ENCODE data around the gene MFSD12. TPM values are rescaled to one million over a fixed set of nuclear protein-coding genes. Genes with fewer than 3 reads are reported as not detected.

Gene MFSD12
- total RNA-seq, 1 experiment from 2014 or later = 48.2 TPM

GRCh38 chr19:3500429-3501101 is 56.8 kb downstream of the MFSD12 start, which contains the start of gene DOHH:
DOHH (minus strand) TSS chr19:3500674; CDS start chr19:3496814, 3,860 bp downstream.
- no peaks in the 10 kb centered on the region for H3K9me3 ChIP-seq (ENCODE audit: low read depth, low read length, poor library complexity, severe bottlenecking)
- H3K27me3 ChIP-seq (replicated peaks; ENCODE audit: insufficient read depth, low read depth, low read length, poor library complexity) = no peaks in the 10 kb centered on the region
- peaks cover 12% of the 10 kb centered on the region for H3K36me3 ChIP-seq (ENCODE audit: insufficient read depth, low read length, poor library complexity, severe bottlenecking)
- peak within 1 kb of the TSS; percentile 100 for H3K27ac ChIP-seq (ENCODE audit: low read depth, low read length, poor library complexity, severe bottlenecking)
- H3K4me1 ChIP-seq (ENCODE audit: insufficient read depth, low read length, poor library complexity, severe bottlenecking) = peaks cover 10% of the 10 kb centered on the region
- ChIA-PET CTCF (interaction anchor here (1.0 kb wide), 1 partner anchor 15 kb away, joined by 4 read pairs; no protein-coding TSS in a partner anchor), POLR2A (ENCODE audit: low non-redundant PET) (interaction anchor here (0.6 kb wide), 1 partner anchor 72 kb away, joined by 3 read pairs; no protein-coding TSS in a partner anchor)
- peak within 1 kb of the TSS; percentile 81 for H3K4me3 ChIP-seq (ENCODE audit: low read depth, low read length, poor library complexity, severe bottlenecking)
- intact Hi-C loops (cut with micrococcal nuclease; ENCODE audit: unreplicated experiment) = no loop called here
- peak; percentile 98 for DNase-seq (ENCODE audit: low spot score)
- TF ChIP-seq EZH2 (IDR thresholded peaks at IDR 0.05; ENCODE audit: borderline replicate concordance, low read depth, low read length, poor library complexity, severe bottlenecking) = no peak
- TF ChIP-seq, protein P1, sequence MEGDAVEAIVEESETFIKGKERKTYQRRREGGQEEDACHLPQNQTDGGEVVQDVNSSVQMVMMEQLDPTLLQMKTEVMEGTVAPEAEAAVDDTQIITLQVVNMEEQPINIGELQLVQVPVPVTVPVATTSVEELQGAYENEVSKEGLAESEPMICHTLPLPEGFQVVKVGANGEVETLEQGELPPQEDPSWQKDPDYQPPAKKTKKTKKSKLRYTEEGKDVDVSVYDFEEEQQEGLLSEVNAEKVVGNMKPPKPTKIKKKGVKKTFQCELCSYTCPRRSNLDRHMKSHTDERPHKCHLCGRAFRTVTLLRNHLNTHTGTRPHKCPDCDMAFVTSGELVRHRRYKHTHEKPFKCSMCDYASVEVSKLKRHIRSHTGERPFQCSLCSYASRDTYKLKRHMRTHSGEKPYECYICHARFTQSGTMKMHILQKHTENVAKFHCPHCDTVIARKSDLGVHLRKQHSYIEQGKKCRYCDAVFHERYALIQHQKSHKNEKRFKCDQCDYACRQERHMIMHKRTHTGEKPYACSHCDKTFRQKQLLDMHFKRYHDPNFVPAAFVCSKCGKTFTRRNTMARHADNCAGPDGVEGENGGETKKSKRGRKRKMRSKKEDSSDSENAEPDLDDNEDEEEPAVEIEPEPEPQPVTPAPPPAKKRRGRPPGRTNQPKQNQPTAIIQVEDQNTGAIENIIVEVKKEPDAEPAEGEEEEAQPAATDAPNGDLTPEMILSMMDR (conservative IDR thresholded peaks at IDR 0.05; ENCODE audit: low read depth, low read length) = no peak
- BruUV-seq (replicated peaks) = no TSS peak

GRCh38 chr19:3499738-3500428 is 57.5 kb downstream of the MFSD12 start:
- Histone ChIP-seq H3K36me3 (ENCODE audit: insufficient read depth, low read length, poor library complexity, severe bottlenecking) (peaks cover 18% of the 10 kb centered on the region), H3K4me3 (ENCODE audit: low read depth, low read length, poor library complexity, severe bottlenecking) (peak overlapping the region; percentile 81), H3K27me3 (replicated peaks; ENCODE audit: insufficient read depth, low read depth, low read length, poor library complexity) (no peaks in the 10 kb centered on the region), H3K9me3 (ENCODE audit: low read depth, low read length, poor library complexity, severe bottlenecking) (no peaks in the 10 kb centered on the region), H3K4me1 (ENCODE audit: insufficient read depth, low read length, poor library complexity, severe bottlenecking) (peaks cover 3% of the 10 kb centered on the region), H3K27ac (ENCODE audit: low read depth, low read length, poor library complexity, severe bottlenecking) (peak overlapping the region; percentile 100)
- no peak for TF ChIP-seq EZH2 (IDR thresholded peaks at IDR 0.05; ENCODE audit: borderline replicate concordance, low read depth, low read length, poor library complexity, severe bottlenecking)
- TF ChIP-seq, protein P1 (conservative IDR thresholded peaks at IDR 0.05; ENCODE audit: low read depth, low read length) = no peak
- no TSS peak for BruUV-seq (replicated peaks)
- CTCF ChIA-PET = interaction anchor here (0.6 to 1.1 kb wide), 2 partner anchors 15 to 451 kb away, joined by 11 read pairs; no protein-coding TSS in a partner anchor
- intact Hi-C loops (cut with micrococcal nuclease; ENCODE audit: unreplicated experiment) = no loop called here
- no peak for DNase-seq (ENCODE audit: low spot score)
- POLR2A ChIA-PET (ENCODE audit: low non-redundant PET) = interaction anchor here (0.6 kb wide), 1 partner anchor 488 kb away, joined by 37 read pairs; no protein-coding TSS in a partner anchor

DNA sequence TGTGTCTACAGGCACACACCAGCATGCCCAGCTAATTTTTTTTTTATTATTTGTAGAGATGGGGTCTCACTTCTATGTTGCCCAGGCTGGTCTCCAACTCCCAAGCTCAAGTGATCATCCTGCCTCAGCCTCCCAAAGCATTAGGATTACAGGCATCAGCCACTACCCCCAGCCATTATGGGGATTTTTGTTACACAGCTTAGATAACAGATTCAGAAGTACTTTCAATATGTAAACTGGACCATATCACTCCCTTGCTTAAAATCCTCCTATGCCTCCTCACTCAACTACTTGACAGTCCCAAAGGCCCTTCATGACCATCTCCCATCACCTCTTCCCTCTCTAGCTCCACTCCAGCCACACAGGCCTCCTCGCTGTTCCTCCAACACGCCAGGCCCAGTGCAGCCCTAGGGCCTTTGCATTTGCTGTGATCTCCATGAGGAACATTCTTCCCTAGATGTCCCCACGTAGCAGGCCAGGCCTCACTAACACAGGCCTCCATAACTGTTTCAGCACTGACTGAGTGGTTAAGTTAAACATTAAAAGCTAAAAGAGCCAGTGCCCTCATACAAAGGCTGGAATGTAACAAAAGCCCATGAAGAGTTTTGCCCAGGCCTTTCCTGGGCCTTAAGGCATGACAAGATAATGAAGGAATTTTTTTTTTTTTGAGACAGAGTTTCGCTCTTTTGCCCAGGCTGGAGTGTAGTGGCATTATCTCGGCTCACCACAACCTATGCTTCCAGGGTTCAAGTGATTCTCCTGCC is 59.4 kb downstream of the MFSD12 start:
- no peaks in the 10 kb centered on the region for H3K27me3 ChIP-seq (replicated peaks; ENCODE audit: insufficient read depth, low read depth, low read length, poor library complexity)
- DNase-seq (ENCODE audit: low spot score) = no peak
- intact Hi-C loops (cut with micrococcal nuclease; ENCODE audit: unreplicated experiment) = no loop called here
- H3K4me1 ChIP-seq (ENCODE audit: insufficient read depth, low read length, poor library complexity, severe bottlenecking) = no peaks in the 10 kb centered on the region
- ChIA-PET POLR2A (ENCODE audit: low non-redundant PET) (no interaction called here), CTCF (no interaction called here)
- TF ChIP-seq, protein P1 (conservative IDR thresholded peaks at IDR 0.05; ENCODE audit: low read depth, low read length) = no peak
- TF ChIP-seq EZH2 (IDR thresholded peaks at IDR 0.05; ENCODE audit: borderline replicate concordance, low read depth, low read length, poor library complexity, severe bottlenecking) = no peak
- H3K27ac ChIP-seq (ENCODE audit: low read depth, low read length, poor library complexity, severe bottlenecking) = no peak overlapping the region
- no peaks in the 10 kb centered on the region for H3K9me3 ChIP-seq (ENCODE audit: low read depth, low read length, poor library complexity, severe bottlenecking)
- H3K4me3 ChIP-seq (ENCODE audit: low read depth, low read length, poor library complexity, severe bottlenecking) = no peak overlapping the region
- no TSS peak for BruUV-seq (replicated peaks)
- peaks cover 19% of the 10 kb centered on the region for H3K36me3 ChIP-seq (ENCODE audit: insufficient read depth, low read length, poor library complexity, severe bottlenecking)

All from A673 (cell line).